Keratinocyte (primary cell): ENCODE results near the gene IWS1. TPM values are rescaled to one million over a fixed set of nuclear protein-coding genes. Genes with fewer than 3 reads are reported as not detected.

Experiments used
- DNase-seq: peaks from one replicate; pipeline ENCODE4 v3.0.0-alpha.2; 2011; ENCODE audit warnings: low read depth, missing footprints, low spot score
- FAIRE-seq: peaks from 2 replicates; lab custom pipeline; 2011; peaks lifted over from hg19 to GRCh38; lab: Jason Lieb, UNC
- H2AFZ ChIP-seq: 2 replicates; pipeline ENCODE4 v1.6.0; 2012; ENCODE audit warnings: low read length, control low read depth, inconsistent platforms; ENCODE audit not compliant: control insufficient read depth
- H3K27ac ChIP-seq: 2 replicates; pipeline ENCODE4 v1.5.1; 2011; ENCODE audit warnings: low read length; ENCODE audit not compliant: control insufficient read depth, insufficient read depth
- H3K27me3 ChIP-seq: 3 replicates; pipeline ENCODE4 v1.6.0; 2011; ENCODE audit warnings: low read length; ENCODE audit not compliant: control insufficient read depth, insufficient read depth; ENCODE audit errors: extremely low read depth
- H3K36me3 ChIP-seq, 2 experiments: 2 replicates in 1 of 2; 3 replicates in 1 of 2; pipeline ENCODE4 v1.5.1; 2011; ENCODE audit warnings: low read length in 2 of 2, mild to moderate bottlenecking in 1 of 2; ENCODE audit not compliant: control insufficient read depth in 2 of 2, insufficient read depth in 2 of 2; ENCODE audit errors: extremely low read depth in 1 of 2
- H3K4me1 ChIP-seq: 3 replicates; pipeline ENCODE4 v1.5.1; 2011; ENCODE audit warnings: low read length; ENCODE audit not compliant: control insufficient read depth, insufficient read depth; ENCODE audit errors: extremely low read depth
- H3K4me2 ChIP-seq: 3 replicates; pipeline ENCODE4 v1.6.0; 2011; ENCODE audit warnings: low read depth, low read length; ENCODE audit not compliant: control insufficient read depth, insufficient read depth; ENCODE audit errors: extremely low read depth
- H3K4me3 ChIP-seq, 3 experiments: fragments of 200-600 bp in 1 of 3; sonication (generic) in 1 of 3; 2 replicates in 2 of 3; 3 replicates in 1 of 3; pipeline ENCODE4 v1.5.1; 2011 to 2016; ENCODE audit warnings: low read length in 3 of 3, mild to moderate bottlenecking in 3 of 3, control low read depth in 2 of 3, inconsistent platforms in 1 of 3, low read depth in 1 of 3, mixed read lengths in 1 of 3, mixed run types in 1 of 3, moderate library complexity in 1 of 3; ENCODE audit not compliant: control insufficient read depth in 2 of 3, insufficient read depth in 2 of 3; ENCODE audit errors: extremely low read depth in 1 of 3
- H3K79me2 ChIP-seq: 2 replicates; pipeline ENCODE4 v1.6.0; 2012; ENCODE audit warnings: low read length; ENCODE audit not compliant: control insufficient read depth, insufficient read depth
- H3K9ac ChIP-seq: 3 replicates; pipeline ENCODE4 v1.6.0; 2011; ENCODE audit warnings: low read length; ENCODE audit not compliant: control insufficient read depth, insufficient read depth; ENCODE audit errors: extremely low read depth
- H3K9me1 ChIP-seq: 3 replicates; pipeline ENCODE4 v1.6.0; 2011; ENCODE audit warnings: low read length; ENCODE audit not compliant: control insufficient read depth, insufficient read depth; ENCODE audit errors: extremely low read depth
- H3K9me3 ChIP-seq: 2 replicates; pipeline ENCODE4 v1.5.1; 2012; ENCODE audit warnings: low read depth, low read length; ENCODE audit not compliant: control insufficient read depth
- H4K20me1 ChIP-seq: 3 replicates; pipeline ENCODE4 v1.6.0; 2011; ENCODE audit warnings: low read length; ENCODE audit not compliant: control insufficient read depth, insufficient read depth; ENCODE audit errors: extremely low read depth
- EZH2 ChIP-seq: IDR thresholded peaks from one replicate; pipeline ENCODE4 v1.6.1; 2012; ENCODE audit warnings: inconsistent platforms, mild to moderate bottlenecking, low read length, moderate library complexity
- dilution Hi-C: fragments of 300-500 bp; cut with MboI; formaldehyde crosslinking; loops from one replicate; pipeline ENCODE4 v1.7.0; 2020; ENCODE audit warnings: low sequenced_read_pairs; ENCODE audit not compliant: extremely low pct_ligation_motif_present
- polyA plus RNA-seq, 5 experiments: library from polyadenylated mRNA; depleted of rRNA in 3 of 5; stranded (reverse) in 3 of 5; stranded (forward) in 1 of 5; unstranded in 1 of 5; fragments of >200 nt; gene quantifications; 1 replicate in 1 of 5; 2 replicates in 3 of 5; 3 replicates in 1 of 5; pipeline versions ENCODE4 v1.2.1 to v1.2.3, GENCODE V29; 2011 to 2012; ENCODE audit warnings: missing spikeins in 2 of 5, low read depth in 1 of 5, low replicate concordance in 1 of 5
- small RNA-seq, 3 experiments: library from RNA; depleted of rRNA; stranded (forward); fragments of <200 nt; gene quantifications; one replicate each; pipeline ENCODE3, GENCODE V24; 2012; ENCODE audit warnings: low read depth in 3 of 3, low replicate concordance in 1 of 3; ENCODE audit not compliant: insufficient read length in 3 of 3
- TF ChIP-seq, protein P1 (sequence below), 3 experiments: IDR thresholded peaks in 1 of 3; conservative IDR thresholded peaks in 1 of 3; optimal IDR thresholded peaks in 1 of 3; 2 replicates in 2 of 3; 3 replicates in 1 of 3; pipeline versions ENCODE3 to v1.5.1; 2011; ENCODE audit warnings: low read length in 3 of 3, mild to moderate bottlenecking in 3 of 3, moderate library complexity in 2 of 3, control low read depth in 1 of 3, inconsistent platforms in 1 of 3; ENCODE audit not compliant: insufficient read depth in 2 of 3; ENCODE audit errors: extremely low read depth in 1 of 3

Gene IWS1
- polyA plus RNA-seq, 1 donor (not counting 4 experiments of a cell fraction or from before 2014, with no cell fraction given): 52.0 TPM

DNA sequence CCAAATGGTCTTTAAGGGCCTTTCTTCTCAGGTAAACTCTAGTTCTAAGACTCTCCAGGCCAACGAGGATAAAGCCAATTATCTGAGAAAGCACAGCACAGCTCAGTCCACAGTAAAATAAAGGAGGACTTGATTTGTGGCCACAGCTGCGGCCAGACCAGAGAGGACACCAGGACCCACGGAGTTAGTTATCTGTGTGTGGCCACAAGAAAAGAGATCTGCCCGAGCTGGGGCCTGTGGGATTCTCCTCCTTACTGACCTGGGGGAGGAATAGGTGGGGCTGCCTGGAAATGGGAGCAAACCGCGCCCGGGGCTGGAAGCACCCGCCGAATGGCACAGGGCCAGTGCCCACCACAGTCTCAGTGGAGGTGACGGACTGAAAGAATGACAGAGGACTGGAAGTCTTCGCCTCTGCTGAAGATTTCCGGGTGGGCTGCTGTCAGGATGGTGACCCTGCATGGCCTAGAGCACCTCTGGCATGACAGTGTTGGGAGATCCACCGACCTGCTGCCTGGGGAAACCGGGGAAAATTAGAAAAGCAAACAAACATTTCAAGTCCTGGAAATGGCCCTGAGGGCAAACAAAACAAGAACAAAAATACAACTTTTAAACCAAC, 94.8 kb downstream of the IWS1 start:
- dilution Hi-C loops: no loop called here
- H3K9me1 ChIP-seq: no peaks in the 10 kb centered on the region
- H3K4me3 ChIP-seq: no peak overlapping the region
- DNase-seq (no peak), FAIRE-seq (no peak)
- no peaks in the 10 kb centered on the region for H3K4me1 ChIP-seq
- H3K36me3 ChIP-seq: no peaks in the 10 kb centered on the region
- no peaks in the 10 kb centered on the region for H4K20me1 ChIP-seq
- no peak for TF ChIP-seq EZH2
- TF ChIP-seq, protein P1, sequence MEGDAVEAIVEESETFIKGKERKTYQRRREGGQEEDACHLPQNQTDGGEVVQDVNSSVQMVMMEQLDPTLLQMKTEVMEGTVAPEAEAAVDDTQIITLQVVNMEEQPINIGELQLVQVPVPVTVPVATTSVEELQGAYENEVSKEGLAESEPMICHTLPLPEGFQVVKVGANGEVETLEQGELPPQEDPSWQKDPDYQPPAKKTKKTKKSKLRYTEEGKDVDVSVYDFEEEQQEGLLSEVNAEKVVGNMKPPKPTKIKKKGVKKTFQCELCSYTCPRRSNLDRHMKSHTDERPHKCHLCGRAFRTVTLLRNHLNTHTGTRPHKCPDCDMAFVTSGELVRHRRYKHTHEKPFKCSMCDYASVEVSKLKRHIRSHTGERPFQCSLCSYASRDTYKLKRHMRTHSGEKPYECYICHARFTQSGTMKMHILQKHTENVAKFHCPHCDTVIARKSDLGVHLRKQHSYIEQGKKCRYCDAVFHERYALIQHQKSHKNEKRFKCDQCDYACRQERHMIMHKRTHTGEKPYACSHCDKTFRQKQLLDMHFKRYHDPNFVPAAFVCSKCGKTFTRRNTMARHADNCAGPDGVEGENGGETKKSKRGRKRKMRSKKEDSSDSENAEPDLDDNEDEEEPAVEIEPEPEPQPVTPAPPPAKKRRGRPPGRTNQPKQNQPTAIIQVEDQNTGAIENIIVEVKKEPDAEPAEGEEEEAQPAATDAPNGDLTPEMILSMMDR (optimal IDR thresholded peaks at IDR 0.05 in 1 of 3, IDR thresholded peaks at IDR 0.05 in 1 of 3, conservative IDR thresholded peaks at IDR 0.05 in 1 of 3; ENCODE audit: extremely low read depth in 1 of 3, insufficient read depth in 2 of 3, low read length in 3 of 3): no peak
- no peak overlapping the region for H2AFZ ChIP-seq
- no peak overlapping the region for H3K4me2 ChIP-seq
- H3K9me3 ChIP-seq: no peaks in the 10 kb centered on the region
- H3K27ac ChIP-seq: no peak overlapping the region
- no peak overlapping the region for H3K9ac ChIP-seq
- H3K79me2 ChIP-seq: no peaks in the 10 kb centered on the region
- H3K27me3 ChIP-seq: no peaks in the 10 kb centered on the region

Small RNA genes lying within 50 kb of the gene (small RNA-seq; reads per million reads assigned to genes)
- 0 reads per million in 3 experiments for gene RNU4-48P

Other genes starting within 250 kb of the IWS1 start
- gene ERCC3, start 232.3 kb downstream of the IWS1 start, polyA plus RNA-seq: 40.1 to 49.0 TPM (median 40.6 TPM) in 3 replicates
- gene MAP3K2, start 138.5 kb downstream of the IWS1 start, polyA plus RNA-seq: 8.7 to 11.9 TPM (median 9.9 TPM) in 3 replicates
- gene PROC, start 108.1 kb downstream of the IWS1 start, polyA plus RNA-seq: 0.16 to 0.42 TPM (median 0.33 TPM) in 3 replicates
- not detected in 3 replicates for gene MYO7B, start 9.2 kb upstream of the IWS1 start, polyA plus RNA-seq
- not detected in 3 replicates for gene GPR17, start 119.7 kb upstream of the IWS1 start, polyA plus RNA-seq
- not detected in 3 replicates for gene LIMS2, start 149.0 kb upstream of the IWS1 start, polyA plus RNA-seq
- gene SFT2D3, start 175.0 kb upstream of the IWS1 start, polyA plus RNA-seq: 1.8 to 2.4 TPM (median 2.3 TPM) in 3 replicates